NCI-H82 treated with DMSO at 0.1 percent for 48 hours (cell line): Measurements from ENCODE around the gene KDM2A.

Experiments
- DNase-seq: peaks from one replicate; lab custom pipeline; 2025; ENCODE audit not compliant: unreplicated experiment; lab: John Stamatoyannopoulos, UW

KDM2A gene

DNA sequence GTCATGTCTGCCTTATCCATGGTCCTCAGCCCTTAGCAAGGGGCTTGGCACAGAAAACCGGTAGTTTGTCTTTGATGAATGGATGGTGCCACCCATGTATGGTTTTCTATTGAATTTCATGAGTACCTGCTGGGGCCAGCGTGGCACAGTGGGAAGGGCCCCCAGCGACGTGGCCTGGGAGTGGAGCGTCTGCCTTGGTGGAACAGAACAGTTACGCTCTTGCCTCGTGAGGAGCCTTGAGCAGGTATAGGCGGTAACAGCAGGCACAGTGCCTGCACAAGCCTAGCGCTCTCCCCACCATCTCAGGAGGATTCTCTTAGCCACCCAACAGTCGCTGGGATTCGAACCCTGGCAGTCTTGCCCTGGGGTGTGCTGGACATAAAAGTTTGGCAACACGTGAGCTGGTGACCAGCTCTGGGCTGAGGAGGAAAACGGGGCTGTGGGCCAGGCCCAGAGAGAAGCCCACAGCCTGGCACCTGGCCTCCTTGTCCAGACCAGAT is 181.2 kb downstream of the KDM2A start:
- no peak for DNase-seq

DNA sequence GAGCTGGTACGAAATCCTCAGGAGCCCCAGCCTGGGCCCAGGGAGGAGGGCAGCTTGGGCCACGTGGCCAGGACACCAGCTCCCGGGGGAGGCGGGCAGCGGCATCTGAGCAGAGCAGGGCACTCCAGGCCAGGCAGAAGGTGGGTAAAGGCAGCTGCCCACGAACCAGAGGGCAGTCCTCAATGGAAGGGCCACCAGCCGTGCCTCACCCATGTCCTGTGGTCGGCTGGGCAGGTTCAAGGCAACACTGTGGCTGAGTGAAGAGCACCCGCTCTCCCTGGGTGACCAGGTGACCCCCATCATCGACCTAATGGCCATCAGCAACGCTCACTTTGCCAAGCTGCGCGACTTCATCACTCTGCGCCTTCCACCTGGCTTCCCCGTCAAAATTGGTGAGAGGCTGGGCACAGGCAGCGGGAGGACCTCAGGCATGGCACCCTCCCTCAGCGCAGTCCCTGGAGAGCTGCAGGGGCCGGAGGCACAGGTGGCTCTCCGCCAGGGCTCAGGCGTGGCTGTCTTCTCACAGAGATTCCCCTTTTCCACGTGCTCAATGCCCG is 181.8 kb downstream of the KDM2A start:
- DNase-seq = no peak

DNA sequence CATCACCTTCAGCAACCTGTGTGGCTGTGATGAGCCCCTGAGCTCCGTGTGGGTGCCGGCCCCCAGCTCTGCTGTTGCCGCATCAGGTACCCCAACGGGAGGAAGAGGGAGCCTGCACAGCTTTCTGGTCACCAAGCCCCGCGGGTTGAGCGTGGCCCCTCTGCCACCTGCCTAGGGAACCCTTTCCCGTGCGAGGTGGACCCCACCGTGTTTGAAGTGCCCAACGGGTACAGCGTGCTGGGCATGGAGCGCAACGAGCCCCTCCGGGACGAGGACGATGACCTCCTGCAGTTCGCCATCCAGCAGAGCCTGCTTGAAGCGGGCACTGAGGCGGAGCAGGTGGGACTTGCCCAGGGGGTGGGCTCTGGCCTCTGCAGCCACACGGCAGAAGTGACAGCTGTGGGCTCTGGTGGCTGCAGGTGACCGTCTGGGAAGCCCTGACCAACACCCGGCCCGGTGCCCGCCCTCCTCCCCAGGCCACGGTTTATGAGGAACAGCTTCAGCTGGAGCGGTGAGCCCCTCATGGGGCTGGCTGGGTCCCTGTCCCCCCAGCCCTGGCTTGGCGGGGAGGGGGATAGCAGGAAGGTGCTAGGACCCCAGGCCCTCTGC is 182.4 kb downstream of the KDM2A start:
- DNase-seq = no peak

DNA sequence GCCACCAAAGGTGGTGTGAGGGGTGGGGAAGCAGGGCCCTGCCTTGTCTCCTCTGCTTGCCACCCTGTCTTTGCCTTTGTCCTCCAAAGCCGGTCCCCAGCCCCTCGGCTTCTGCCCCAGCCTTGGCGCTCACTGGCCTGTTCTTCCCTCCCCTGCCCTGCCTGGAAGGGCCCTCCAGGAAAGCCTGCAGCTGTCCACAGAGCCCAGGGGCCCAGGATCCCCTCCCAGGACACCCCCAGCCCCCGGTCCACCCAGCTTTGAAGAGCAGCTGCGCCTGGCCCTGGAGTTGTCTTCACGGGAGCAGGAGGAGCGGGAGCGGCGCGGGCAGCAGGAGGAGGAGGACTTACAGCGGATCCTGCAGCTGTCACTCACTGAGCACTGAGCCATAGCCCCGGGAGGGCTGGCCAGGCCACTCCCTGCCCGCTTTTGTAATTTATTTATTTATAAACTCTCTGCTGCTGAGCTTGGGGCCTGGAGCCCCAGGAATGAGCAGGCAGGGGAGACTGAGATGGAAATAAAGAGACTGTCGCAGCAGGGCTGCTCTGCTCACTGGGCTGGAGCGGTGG is 183.0 kb downstream of the KDM2A start:
- DNase-seq = no peak

DNA sequence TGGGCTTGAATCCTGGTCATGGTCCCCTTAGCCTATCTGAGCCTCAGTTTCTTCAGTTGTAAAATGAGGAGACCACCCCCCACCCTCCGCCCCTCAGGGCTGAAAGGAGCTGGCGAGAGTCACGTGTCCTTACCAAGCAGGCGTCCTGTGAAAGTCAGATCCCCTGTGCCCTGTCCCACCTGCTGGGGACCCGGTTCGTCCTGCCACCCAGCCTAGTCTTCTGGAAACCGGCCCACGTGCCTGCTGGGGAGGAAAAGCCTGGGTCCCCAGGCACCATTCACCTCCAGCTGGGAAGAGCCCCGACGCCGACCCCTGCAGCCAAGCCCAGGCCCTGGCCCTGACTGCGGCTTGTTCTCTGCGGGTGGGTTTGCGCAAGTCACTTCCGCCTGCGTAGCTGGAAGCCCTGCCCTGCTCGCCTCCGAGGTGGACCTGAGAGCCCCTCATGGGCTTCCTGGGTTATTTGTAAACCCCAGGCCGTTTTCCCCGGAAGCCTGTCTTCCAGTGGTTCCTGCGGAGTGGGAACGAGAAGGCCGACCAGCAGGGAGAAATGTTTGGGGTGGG is 183.6 kb downstream of the KDM2A start:
- no peak for DNase-seq

DNA sequence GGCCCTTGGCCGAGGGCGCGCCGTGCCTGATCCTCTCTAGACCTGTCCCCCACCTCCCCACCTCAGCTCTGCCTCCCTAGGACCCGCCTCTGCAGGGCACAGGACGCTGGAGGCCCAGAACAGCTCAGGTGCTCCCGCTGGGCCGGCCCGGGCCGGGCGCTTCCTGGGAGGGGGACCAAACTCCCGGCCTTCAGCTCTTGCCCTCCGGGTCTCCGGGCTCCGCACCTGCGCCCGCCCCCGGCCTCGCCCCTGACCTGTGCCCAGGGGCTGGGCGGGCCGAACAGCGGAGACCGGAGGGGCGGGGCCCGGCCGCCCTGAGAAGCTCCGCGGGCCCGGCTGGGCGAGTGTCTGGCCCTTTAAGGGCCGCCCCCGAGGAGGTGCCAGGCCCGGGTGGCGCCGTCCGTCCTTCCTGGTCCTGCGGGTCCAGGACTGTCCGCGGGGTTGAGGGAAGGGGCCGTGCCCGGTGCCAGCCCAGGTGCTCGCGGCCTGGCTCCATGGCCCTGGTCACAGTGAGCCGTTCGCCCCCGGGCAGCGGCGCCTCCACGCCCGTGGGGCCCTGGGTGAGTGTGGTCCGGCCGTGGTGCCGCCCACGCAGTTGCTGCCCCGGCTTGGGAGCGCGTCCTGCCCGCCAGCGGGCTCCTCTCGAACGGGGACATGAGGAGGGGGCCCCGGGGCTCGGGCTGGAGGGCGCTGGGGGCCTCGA is 184.2 kb downstream of the KDM2A start, which contains the start of gene SSH3:
Gene SSH3 (plus strand): TSS at position 399 of the 703 bp plus-strand sequence. CDS start 96 bp downstream, at position 495.
- peak; percentile 1 for DNase-seq

DNA sequence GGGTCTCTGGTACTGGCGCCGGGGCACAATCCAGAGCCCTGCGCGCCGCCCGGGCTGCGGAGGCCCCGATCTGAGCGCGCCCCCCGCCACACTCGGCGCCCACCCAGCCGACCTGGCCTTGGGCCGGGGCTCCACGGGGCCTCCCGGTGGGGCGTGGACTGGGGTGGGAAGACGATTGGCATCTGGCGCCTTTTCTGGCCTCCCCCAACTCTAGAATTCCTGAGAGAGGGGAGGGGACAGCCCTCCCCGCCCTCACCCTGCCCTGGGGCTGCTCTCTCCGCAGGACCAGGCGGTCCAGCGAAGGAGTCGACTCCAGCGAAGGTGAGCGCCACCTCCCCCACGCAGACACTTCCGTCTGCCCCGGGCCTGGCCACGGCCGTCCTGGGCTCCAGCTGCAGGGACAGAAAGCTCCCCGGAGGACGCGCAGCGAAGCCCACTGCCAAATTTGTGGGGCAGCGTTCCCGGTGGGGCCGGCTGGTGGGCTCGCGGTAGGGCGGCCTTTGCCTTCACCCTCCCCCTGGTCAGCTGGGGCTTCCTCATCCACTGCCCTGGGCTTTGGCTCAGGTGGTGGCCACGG is 184.9 kb downstream of the KDM2A start:
- DNase-seq = no peak

DNA sequence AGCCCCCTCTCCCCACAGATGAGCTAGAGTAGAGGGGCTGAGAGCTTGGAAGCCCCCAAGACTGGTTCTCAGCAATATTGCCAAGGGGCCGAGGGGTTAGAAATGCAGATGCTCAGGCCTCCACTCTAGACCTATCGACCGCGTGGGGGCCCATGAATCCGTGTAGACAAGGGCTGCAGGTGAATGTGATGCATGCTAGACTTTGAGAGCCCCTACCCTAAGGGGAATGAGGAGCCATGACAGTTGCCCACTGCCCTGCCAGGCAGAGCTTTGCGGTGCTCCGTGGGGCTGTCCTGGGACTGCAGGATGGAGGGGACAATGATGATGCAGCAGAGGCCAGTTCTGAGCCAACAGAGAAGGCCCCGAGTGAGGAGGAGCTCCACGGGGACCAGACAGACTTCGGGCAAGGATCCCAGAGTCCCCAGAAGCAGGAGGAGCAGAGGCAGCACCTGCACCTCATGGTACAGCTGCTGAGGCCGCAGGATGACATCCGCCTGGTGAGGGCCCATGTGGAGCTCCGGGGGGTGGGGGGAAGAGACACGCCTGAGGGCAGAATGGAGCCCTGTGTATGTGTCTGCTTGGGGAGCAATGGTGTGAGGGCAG is 185.5 kb downstream of the KDM2A start:
- DNase-seq = no peak

DNA sequence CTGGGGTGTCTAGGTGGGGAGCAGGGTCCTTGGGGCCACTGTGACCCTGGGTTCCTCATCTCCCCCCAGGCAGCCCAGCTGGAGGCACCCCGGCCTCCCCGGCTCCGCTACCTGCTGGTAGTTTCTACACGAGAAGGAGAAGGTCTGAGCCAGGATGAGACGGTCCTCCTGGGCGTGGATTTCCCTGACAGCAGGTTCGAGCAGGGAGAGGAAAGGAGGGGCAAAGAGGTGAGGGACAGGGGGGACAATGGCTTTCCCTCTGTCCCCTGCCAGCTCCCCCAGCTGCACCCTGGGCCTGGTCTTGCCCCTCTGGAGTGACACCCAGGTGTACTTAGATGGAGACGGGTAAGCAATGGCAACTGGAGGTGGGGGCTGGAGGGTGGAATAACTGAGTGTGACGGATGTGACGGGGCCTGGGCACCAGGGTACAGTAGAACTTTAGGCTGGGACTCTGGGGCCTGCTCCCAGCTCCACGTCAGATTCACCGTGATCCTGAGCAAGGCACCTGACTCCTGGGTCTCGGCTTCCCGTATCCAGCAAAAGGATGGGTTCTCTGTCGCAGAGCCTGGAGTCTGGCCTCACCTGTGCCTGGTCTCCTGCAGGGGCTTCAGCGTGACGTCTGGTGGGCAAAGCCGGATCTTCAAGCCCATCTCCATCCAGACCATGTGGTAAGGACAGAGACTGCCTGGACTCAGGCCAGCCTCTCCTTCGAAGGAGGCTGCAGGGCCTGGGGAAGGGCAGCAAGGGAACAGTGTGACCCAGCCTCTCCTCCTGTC is 187.9 kb downstream of the KDM2A start:
- DNase-seq = no peak

DNA sequence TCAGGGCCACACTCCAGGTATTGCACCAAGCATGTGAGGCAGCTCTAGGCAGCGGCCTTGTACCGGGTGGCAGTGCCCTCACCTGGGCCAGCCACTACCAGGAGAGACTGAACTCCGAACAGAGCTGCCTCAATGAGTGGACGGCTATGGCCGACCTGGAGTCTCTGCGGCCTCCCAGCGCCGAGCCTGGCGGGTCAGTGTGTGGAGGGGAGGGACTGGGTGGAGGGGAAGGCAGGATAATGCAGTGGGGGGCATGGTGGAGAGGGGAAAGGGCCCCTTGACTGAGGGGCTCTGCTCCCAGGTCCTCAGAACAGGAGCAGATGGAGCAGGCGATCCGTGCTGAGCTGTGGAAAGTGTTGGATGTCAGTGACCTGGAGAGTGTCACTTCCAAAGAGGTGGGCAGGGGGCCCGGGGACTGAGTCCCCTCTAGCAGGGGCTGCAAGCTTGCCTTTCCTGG is 188.5 kb downstream of the KDM2A start:
- DNase-seq = no peak
